Measurements from ENCODE around the gene GATB. TPM values are rescaled to one million over a fixed set of nuclear protein-coding genes. Genes with fewer than 3 reads are reported as not detected.

The GATB gene
- total and polyA plus RNA-seq, 11 donors = 32.8 to 182 (median 83.4) TPM

DNA sequence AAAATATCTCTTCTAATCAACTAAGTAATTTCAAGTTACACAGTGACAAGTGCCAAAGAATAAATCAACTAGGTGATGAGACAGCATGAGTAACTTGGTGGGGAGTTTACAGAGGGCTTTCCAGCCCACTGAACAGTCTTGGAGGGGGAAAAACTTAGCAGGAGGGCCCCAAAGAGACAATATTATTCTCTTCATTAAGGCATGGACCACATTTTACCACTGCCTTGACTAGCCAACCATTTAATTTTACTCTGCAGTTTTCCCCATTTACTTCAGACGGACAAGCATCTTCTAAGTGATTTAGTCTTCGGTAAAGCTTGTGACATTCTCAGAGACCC is 25.3 kb upstream of the GATB start:
- H3K27ac ChIP-seq = no peak overlapping the region
- 88 to 94% (median 92%) methylated on average over 2 of the region's 2 CpGs for WGBS, 4 donors
- no peak for ATAC-seq
- TF ChIP-seq POLR2A (IDR thresholded peaks at IDR 0.05) = no peak
- TF ChIP-seq, protein P1, sequence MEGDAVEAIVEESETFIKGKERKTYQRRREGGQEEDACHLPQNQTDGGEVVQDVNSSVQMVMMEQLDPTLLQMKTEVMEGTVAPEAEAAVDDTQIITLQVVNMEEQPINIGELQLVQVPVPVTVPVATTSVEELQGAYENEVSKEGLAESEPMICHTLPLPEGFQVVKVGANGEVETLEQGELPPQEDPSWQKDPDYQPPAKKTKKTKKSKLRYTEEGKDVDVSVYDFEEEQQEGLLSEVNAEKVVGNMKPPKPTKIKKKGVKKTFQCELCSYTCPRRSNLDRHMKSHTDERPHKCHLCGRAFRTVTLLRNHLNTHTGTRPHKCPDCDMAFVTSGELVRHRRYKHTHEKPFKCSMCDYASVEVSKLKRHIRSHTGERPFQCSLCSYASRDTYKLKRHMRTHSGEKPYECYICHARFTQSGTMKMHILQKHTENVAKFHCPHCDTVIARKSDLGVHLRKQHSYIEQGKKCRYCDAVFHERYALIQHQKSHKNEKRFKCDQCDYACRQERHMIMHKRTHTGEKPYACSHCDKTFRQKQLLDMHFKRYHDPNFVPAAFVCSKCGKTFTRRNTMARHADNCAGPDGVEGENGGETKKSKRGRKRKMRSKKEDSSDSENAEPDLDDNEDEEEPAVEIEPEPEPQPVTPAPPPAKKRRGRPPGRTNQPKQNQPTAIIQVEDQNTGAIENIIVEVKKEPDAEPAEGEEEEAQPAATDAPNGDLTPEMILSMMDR (IDR thresholded peaks at IDR 0.05) = no peak
- intact Hi-C loops (cut with DNase I) = loop anchor here in 1 of 10 donors (10.0 kb wide), 1 partner anchor 259 kb away; no protein-coding TSS in a partner anchor
- H3K4me1 ChIP-seq = peaks cover 0 to 18% (median 5%) of the 10 kb centered on the region in 12 donors
- H3K27me3 ChIP-seq = peaks cover 0 to 6% (median 0%) of the 10 kb centered on the region in 9 donors
- no peaks in the 10 kb centered on the region for H3K36me3 ChIP-seq
- H3K9me3 ChIP-seq = no peaks in the 10 kb centered on the region
- H3K4me3 ChIP-seq = no peak overlapping the region
- no peak for DNase-seq

DNA sequence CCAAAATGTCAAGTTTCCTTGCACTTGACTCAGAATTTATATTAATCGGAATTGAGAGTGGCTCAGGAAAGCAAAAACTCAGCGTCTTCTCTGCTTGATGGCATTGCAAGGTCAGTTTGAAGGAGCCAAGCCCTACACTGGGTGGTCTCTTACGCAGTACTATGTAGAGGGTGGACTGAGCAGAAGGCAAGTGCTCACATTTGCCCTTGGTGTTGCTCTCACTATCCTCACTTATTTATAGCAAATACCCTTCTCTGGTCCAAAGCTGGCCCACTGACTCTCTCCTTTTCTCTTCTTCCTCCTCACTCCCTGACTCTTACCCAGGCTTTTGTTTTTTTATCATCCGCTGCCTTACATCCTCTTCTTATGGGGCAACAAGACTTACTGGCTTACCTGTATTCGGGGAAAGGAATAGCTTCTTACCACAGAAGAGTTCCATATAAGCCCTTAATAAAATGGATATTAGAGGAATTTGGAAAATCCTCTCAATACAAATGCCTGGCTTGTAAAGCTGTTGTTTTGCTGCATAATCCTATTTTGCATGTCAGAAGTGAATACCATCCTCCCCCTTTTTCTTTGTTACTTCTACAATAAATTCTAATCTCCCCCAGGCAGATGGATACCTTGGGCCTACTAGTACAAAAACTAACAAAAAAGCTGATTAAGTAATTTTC is 24.8 kb upstream of the GATB start:
- H3K4me1 ChIP-seq = peaks cover 0 to 18% (median 6%) of the 10 kb centered on the region in 12 donors
- DNase-seq (no peak), ATAC-seq (no peak)
- TF ChIP-seq, protein P1 (IDR thresholded peaks at IDR 0.05) = no peak
- no peak for TF ChIP-seq POLR2A (IDR thresholded peaks at IDR 0.05)
- H3K27me3 ChIP-seq = peaks cover 0 to 9% (median 0%) of the 10 kb centered on the region in 9 donors
- WGBS, 4 donors = 81 to 89% (median 86%) methylated on average over 5 of the region's 5 CpGs
- no peaks in the 10 kb centered on the region for H3K9me3 ChIP-seq
- no peak overlapping the region for H3K4me3 ChIP-seq
- intact Hi-C loops (cut with DNase I) = loop anchor here in 1 of 10 donors (10.0 kb wide), 1 partner anchor 259 kb away; no protein-coding TSS in a partner anchor
- H3K27ac ChIP-seq = no peak overlapping the region
- H3K36me3 ChIP-seq = no peaks in the 10 kb centered on the region

DNA sequence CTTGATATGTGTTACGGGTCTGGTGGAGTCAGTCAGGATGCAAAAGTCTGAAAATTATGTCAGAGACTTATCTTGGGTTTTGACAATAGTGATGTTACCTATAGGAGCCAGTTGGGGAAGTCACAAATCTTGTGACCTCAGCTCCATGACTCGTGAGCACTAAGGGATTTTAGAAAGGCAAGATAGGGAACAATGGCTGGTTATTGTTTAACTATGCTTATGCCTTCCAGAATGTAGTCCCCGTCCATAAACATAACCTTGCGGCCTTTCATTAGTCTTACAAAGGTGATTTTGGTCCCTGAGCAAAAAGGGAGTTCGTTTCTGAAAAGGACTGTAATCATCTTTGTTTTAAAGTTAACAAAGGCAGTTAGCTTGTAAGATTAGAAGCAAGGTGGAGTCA is 23.9 kb upstream of the GATB start:
- DNase-seq (no peak), ATAC-seq (no peak)
- Histone ChIP-seq H3K27me3 (peaks cover 0 to 11% (median 0%) of the 10 kb centered on the region in 9 donors), H3K4me3 (no peak overlapping the region), H3K36me3 (no peaks in the 10 kb centered on the region), H3K27ac (no peak overlapping the region), H3K4me1 (peaks cover 0 to 24% (median 6%) of the 10 kb centered on the region in 12 donors), H3K9me3 (no peaks in the 10 kb centered on the region)
- no peak for TF ChIP-seq POLR2A (IDR thresholded peaks at IDR 0.05)
- TF ChIP-seq, protein P1 (IDR thresholded peaks at IDR 0.05) = no peak
- 68 to 80% (median 70%) methylated on average over 5 of the region's 5 CpGs for WGBS, 4 donors
- intact Hi-C loops (cut with DNase I) = loop anchor here in 1 of 10 donors (10.0 kb wide), 1 partner anchor 260 kb away; no protein-coding TSS in a partner anchor

DNA sequence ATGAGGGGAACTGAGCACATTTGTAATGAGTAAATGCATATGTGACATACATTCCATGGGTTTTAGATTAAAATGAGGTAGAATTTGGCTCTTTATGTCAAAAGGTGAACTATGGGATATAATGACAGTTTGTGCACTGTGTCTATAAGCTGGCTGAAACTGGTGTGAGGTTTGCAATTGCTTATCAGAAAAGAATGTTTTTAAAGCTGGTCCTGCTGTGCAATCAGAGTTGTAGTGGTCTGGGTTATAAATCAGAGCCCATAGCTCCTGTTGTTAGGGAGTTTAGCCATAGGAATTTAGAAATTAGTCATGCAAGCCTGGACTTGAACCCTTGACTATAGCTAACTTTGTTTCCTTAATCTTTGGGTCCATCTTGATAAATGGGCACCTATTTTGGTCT is 23.1 kb upstream of the GATB start:
- no peak for ATAC-seq
- no peak for DNase-seq
- Histone ChIP-seq H3K27me3 (peaks cover 0 to 11% (median 0%) of the 10 kb centered on the region in 9 donors), H3K27ac (no peak overlapping the region), H3K9me3 (no peaks in the 10 kb centered on the region), H3K4me3 (no peak overlapping the region), H3K36me3 (no peaks in the 10 kb centered on the region), H3K4me1 (peaks cover 0 to 31% (median 6%) of the 10 kb centered on the region in 12 donors)
- TF ChIP-seq, protein P1 (IDR thresholded peaks at IDR 0.05) = no peak
- no peak for TF ChIP-seq POLR2A (IDR thresholded peaks at IDR 0.05)
- intact Hi-C loops (cut with DNase I) = loop anchor here in 1 of 10 donors (10.0 kb wide), 1 partner anchor 261 kb away; no protein-coding TSS in a partner anchor

Measured in heart left ventricle (tissue), 16 donors.